GM19099 (cell line): ENCODE measurements around the gene ESRRG.

Source experiments
- POLR2A ChIP-seq: IDR thresholded peaks from 3 replicates; pipeline ENCODE4 v1.6.1; 2011; ENCODE audit warnings: low read depth; ENCODE audit not compliant: insufficient read length; ENCODE audit errors: extremely low read depth

ESRRG gene

GRCh38 chr1:216616425-216616824 lies 106.8 kb downstream of the ESRRG start:
- TF ChIP-seq POLR2A = no peak

DNA sequence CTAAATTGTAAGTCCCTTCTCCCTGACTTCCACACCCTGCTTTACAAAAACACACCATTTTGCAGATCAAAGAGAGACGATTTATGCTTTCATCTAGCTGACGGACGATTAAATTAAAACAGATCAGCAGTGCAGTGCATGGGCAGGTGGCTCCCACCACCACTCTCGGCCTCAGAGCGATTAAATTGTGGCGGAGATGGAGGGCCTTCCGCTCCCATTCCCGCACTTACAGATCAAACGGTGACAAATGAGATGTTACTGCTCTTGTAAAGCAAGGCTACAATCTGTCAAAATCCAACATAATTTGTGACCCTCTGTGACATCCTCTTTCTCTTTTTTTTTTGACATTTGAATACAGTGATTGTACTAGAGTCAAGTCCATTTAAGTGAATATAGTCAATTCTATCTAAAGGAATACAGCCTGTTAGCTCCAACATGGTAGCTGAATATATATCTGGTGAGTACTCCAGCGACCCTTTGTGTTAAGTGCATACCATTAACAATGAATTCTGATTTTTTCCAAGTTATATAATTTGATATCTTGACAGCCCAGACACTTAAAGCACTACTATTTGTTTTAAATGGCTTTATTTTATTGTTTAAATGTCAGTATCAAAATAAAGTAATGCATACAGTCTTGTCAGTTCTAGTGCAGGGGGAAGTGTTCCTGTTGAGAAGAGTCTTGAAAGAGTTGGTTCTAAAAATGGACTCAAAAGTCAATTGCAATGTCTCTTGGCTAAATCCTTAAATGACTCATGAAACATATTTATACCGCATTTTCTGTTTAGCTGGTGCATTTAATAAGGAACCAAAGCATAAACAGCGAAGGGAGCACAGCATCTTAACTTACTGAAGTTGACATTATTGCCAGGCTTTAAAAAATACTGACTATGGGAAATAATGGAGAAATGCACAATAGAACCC lies 109.0 kb downstream of the ESRRG start:
- no peak for TF ChIP-seq POLR2A

DNA sequence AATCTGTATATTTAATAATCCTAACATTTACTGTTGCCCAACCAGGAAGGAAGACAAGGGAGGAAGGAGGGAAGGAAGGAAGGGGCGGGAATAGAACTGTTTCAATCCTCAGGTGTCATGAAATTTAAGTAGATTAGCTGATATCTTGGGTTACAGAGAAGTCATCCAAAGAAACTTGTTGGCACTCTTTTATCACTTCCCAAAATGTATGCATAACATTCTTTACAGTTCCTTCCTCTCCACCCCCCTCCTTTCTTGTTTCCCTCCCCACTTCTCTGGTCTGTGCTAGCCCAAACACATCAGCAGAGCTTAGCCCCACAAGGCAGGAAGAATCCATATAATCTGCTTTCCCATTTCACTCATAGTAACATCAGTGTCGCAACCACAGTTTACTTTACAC lies 110.9 kb downstream of the ESRRG start:
- no peak for TF ChIP-seq POLR2A

GRCh38 chr1:216607067-216607697 lies 116.0 kb downstream of the ESRRG start:
- no peak for TF ChIP-seq POLR2A

DNA sequence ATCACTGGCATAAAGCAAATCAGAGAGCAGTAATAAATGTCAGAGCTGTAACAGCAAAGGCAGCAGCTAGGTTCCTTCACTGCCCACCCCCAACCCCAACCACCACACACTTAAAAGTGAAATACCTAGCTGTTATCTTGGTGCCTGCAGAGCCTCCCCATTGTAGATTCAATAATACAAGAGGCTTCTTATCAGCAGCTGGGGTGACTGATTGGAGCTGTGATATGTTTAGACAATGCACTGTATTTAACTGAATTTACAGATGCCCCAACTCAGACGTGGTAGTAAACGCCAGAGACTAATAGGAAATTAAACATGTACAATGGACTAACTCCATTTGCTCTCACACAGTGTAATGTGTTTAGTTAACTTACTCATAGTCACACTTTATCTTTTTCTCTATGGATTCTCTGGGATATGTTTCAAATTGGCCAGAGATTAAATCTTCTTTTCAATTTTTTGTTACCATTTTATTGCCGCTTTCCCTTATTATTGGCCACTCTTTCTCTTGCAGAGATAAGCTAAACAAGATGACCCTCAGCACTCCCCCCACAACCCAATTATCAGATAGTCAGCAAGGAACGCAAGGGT lies 117.1 kb downstream of the ESRRG start:
- TF ChIP-seq POLR2A = no peak

DNA sequence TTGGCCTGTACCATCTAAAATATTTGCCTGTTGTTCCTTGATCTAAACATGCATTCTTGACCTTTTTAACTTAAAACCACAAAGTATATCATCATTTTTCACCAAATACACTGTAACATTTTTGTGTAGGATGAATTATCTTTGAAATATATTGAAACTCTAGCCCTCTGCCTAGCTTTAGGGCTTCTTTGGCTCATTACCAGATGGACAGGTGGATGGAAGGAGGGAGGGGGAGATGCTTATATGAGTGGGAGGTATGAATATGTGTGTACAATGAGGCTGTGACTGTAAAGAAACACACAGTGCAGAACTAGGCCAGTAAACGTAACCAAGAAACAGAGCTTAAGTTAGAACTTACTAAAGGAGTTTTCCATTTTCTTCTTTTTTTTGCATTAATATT lies 118.5 kb downstream of the ESRRG start:
- TF ChIP-seq POLR2A = no peak

DNA sequence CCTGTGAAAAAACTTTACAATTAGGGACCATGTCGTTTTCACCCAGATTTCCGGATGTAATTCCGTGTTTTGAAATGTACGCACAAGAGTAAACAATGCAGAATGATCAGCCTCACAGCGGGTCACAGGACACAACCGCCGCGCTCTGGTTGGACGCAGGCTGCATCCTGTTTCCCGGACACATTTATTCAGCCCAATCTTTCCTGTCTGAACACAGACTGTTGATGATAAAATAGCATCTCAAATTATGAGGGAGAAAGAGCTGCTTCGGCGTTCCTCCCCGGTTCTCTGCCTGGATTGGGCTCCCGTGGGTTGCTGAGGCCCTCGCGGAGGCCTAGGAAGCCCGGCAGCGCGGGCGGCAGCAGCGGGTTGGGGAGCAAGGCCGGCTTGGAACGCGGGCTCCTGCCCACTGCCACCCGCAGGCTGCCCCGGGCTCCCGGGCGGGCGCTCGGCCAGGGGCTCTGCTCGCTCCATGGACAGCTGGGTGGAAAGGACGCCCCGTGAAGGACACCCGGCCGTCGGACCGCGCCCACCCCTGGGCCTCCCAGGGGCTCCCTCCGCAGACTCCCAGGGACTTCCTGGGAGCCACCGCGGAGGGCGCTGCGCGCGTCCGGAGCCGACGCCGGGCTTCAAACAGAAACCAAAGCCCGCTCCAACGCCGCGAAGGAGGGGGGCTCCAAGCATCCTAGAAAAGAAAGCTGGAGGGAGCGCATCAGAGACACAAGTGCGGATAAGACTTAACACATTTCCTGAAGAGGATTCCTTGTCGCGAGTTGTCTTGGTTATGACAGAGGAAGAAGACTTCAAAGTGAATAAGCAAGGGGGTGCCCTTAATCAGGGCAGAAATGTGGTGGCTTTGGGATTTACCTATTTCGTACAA lies 122.3 kb downstream of the ESRRG start:
- no peak for TF ChIP-seq POLR2A

- TF ChIP-seq POLR2A = no peak
Measured at GRCh38 chr1:216599851-216600250, 123.4 kb downstream of the ESRRG start.

- TF ChIP-seq POLR2A = no peak
Measured at GRCh38 chr1:216598448-216598847, 124.8 kb downstream of the ESRRG start.

DNA sequence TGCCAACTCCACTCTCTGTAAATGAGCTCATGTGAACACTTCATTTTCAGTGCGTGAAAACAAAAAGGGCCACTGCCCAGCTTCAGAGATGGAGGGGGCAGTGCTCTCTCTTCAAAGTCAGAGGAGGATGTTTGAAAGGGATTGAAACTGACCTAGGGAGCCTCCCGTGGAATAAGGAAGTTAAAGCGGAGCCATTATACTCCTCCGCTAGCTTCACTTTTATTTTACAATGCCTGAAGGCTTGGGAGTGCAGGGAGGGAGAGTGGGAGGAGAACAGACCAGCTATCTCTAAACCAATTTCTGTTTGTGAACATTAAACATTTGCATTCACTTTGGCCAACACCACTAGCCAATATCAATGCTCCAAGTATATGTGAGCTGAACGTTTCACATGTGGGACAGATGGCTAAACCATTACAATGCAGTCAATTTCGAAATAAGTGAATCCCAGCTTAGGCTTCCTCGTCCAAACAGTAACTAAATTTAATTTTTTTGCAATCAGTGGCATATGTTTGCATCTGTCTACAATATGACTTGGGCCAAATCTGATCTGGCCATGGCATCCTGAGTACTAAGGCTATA lies 126.9 kb downstream of the ESRRG start:
- no peak for TF ChIP-seq POLR2A

DNA sequence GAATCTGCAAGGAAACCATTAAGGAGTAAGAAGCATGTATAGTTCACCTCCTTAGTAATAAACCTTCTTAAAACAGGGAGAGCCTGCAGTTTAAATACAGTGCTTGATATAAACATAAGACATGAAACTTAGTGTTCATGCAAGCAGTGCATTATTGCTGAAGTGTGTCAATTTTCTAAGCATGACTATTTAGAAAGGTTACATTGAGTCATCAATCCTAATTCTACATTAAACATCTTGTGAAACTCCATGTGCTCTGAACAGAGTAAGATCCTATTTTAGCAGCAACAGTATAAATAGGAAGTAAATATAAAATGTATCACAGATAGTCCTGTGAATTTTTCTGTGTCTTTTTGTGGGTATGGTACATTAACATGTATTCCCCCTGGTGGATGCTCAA lies 135.5 kb downstream of the ESRRG start:
- no peak for TF ChIP-seq POLR2A

DNA sequence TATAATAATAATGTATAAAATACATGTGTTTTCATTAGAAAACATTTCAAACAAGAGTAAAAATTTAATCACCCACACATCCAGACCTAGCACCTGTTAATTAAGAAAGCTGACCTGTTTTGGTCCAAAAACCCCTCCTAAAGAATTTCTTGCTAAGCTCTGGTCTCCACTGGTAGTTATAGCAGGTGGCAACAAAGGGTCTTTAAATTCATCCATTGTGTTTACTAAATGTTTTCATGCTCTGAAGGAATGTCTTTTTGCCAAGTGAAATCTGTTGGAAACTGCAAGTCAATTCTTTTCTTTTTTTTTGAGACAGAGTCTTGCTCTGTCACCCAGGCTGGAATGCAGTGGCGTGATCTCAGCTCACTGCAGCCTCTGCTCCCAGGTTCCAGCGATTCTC lies 141.1 kb downstream of the ESRRG start:
- TF ChIP-seq POLR2A = no peak

DNA sequence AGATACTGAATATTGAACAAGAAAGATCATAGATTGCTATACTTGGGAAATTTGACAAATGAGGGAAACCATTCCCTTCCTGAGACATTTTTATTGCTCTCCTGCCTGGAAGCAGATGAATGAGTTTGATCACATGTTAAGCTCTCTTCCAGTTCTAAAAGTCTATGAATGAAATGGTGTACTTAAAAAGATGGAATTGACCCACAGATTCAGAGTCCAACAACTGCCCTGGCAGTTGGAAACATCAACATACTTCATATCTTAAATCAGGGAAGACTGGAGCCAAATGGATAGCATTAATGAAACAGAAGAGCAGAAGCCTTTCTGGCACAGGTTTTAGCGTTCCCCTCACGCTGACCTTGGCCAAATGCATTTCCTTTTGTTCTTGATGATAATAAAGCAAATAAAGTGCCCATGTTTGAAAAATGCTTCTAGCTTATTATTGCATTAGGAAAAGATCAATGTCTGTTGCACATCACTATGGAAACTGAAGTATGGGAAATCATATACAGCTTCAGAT lies 142.6 kb downstream of the ESRRG start:
- TF ChIP-seq POLR2A = no peak

GRCh38 chr1:216576234-216576937 lies 146.8 kb downstream of the ESRRG start:
- no peak for TF ChIP-seq POLR2A
